ENCODE results near the gene ALDH3B2.

The ALDH3B2 gene

GRCh38 chr11:67673358-67673757, 1.1 kb downstream of the ALDH3B2 start:
- POLR2A ChIA-PET: no interaction called here

More at GRCh38 chr11:67673358-67673757, 1.1 kb downstream of the ALDH3B2 start:
- no peaks in the 10 kb centered on the region for H3K36me3 ChIP-seq (ENCODE audit: control insufficient read depth in 2 of 2, insufficient read depth in 1 of 2, low read length in 2 of 2)
- no peaks in the 10 kb centered on the region for H3K4me1 ChIP-seq (ENCODE audit: control insufficient read depth, insufficient read depth, low read length)
- TF ChIP-seq BCL11A (tag by site-specific recombination; IDR thresholded peaks at IDR 0.05; ENCODE audit: low read depth) (no peak), ZNF610 (tag by site-specific recombination; IDR thresholded peaks at IDR 0.05; ENCODE audit: borderline replicate concordance) (no peak), ZNF155 (tag by site-specific recombination; IDR thresholded peaks at IDR 0.05) (no peak), ZNF394 (tag by site-specific recombination; IDR thresholded peaks at IDR 0.05; ENCODE audit: borderline replicate concordance) (no peak), ZNF175 (tag by site-specific recombination; IDR thresholded peaks at IDR 0.05) (no peak), ZNF645 (tag by site-specific recombination; IDR thresholded peaks at IDR 0.05) (no peak), ZBTB10 (tag by site-specific recombination; IDR thresholded peaks at IDR 0.05) (no peak), SP3 (tag by site-specific recombination; IDR thresholded peaks at IDR 0.05) (no peak), RBAK (tag by site-specific recombination; IDR thresholded peaks at IDR 0.05) (no peak), ZNF830 (tag by site-specific recombination; IDR thresholded peaks at IDR 0.05; ENCODE audit: low read depth) (no peak), ZNF530 (tag by site-specific recombination; IDR thresholded peaks at IDR 0.05; ENCODE audit: low read depth) (no peak), KLF8 (tag by site-specific recombination; IDR thresholded peaks at IDR 0.05) (no peak), TRIM28 (IDR thresholded peaks at IDR 0.05; ENCODE audit: borderline replicate concordance, low read length) (no peak), ZNF549 (tag by site-specific recombination; IDR thresholded peaks at IDR 0.05) (no peak)
- TF ChIP-seq, protein P1, sequence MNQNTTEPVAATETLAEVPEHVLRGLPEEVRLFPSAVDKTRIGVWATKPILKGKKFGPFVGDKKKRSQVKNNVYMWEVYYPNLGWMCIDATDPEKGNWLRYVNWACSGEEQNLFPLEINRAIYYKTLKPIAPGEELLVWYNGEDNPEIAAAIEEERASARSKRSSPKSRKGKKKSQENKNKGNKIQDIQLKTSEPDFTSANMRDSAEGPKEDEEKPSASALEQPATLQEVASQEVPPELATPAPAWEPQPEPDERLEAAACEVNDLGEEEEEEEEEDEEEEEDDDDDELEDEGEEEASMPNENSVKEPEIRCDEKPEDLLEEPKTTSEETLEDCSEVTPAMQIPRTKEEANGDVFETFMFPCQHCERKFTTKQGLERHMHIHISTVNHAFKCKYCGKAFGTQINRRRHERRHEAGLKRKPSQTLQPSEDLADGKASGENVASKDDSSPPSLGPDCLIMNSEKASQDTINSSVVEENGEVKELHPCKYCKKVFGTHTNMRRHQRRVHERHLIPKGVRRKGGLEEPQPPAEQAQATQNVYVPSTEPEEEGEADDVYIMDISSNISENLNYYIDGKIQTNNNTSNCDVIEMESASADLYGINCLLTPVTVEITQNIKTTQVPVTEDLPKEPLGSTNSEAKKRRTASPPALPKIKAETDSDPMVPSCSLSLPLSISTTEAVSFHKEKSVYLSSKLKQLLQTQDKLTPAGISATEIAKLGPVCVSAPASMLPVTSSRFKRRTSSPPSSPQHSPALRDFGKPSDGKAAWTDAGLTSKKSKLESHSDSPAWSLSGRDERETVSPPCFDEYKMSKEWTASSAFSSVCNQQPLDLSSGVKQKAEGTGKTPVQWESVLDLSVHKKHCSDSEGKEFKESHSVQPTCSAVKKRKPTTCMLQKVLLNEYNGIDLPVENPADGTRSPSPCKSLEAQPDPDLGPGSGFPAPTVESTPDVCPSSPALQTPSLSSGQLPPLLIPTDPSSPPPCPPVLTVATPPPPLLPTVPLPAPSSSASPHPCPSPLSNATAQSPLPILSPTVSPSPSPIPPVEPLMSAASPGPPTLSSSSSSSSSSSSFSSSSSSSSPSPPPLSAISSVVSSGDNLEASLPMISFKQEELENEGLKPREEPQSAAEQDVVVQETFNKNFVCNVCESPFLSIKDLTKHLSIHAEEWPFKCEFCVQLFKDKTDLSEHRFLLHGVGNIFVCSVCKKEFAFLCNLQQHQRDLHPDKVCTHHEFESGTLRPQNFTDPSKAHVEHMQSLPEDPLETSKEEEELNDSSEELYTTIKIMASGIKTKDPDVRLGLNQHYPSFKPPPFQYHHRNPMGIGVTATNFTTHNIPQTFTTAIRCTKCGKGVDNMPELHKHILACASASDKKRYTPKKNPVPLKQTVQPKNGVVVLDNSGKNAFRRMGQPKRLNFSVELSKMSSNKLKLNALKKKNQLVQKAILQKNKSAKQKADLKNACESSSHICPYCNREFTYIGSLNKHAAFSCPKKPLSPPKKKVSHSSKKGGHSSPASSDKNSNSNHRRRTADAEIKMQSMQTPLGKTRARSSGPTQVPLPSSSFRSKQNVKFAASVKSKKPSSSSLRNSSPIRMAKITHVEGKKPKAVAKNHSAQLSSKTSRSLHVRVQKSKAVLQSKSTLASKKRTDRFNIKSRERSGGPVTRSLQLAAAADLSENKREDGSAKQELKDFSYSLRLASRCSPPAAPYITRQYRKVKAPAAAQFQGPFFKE (tag by site-specific recombination; IDR thresholded peaks at IDR 0.05; ENCODE audit: borderline replicate concordance): no peak
- TF ChIP-seq, protein P2, sequence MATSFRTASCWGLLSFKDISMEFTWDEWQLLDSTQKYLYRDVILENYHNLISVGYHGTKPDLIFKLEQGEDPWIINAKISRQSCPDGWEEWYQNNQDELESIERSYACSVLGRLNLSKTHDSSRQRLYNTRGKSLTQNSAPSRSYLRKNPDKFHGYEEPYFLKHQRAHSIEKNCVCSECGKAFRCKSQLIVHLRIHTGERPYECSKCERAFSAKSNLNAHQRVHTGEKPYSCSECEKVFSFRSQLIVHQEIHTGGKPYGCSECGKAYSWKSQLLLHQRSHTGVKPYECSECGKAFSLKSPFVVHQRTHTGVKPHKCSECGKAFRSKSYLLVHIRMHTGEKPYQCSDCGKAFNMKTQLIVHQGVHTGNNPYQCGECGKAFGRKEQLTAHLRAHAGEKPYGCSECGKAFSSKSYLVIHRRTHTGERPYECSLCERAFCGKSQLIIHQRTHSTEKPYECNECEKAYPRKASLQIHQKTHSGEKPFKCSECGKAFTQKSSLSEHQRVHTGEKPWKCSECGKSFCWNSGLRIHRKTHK (tag by site-specific recombination; IDR thresholded peaks at IDR 0.05): no peak
- TF ChIP-seq, protein P3, sequence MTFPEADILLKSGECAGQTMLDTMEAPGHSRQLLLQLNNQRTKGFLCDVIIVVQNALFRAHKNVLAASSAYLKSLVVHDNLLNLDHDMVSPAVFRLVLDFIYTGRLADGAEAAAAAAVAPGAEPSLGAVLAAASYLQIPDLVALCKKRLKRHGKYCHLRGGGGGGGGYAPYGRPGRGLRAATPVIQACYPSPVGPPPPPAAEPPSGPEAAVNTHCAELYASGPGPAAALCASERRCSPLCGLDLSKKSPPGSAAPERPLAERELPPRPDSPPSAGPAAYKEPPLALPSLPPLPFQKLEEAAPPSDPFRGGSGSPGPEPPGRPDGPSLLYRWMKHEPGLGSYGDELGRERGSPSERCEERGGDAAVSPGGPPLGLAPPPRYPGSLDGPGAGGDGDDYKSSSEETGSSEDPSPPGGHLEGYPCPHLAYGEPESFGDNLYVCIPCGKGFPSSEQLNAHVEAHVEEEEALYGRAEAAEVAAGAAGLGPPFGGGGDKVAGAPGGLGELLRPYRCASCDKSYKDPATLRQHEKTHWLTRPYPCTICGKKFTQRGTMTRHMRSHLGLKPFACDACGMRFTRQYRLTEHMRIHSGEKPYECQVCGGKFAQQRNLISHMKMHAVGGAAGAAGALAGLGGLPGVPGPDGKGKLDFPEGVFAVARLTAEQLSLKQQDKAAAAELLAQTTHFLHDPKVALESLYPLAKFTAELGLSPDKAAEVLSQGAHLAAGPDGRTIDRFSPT (tag by site-specific recombination; IDR thresholded peaks at IDR 0.05): no peak
- no peaks in the 10 kb centered on the region for H3K9me3 ChIP-seq (ENCODE audit: control insufficient read depth, insufficient read depth, low read depth, low read length)
- no peak overlapping the region for H3K27ac ChIP-seq (ENCODE audit: extremely low read depth, low read depth, low read length)
- CTCF ChIA-PET: interaction anchor here (0.5 to 1.5 kb wide), 3 partner anchors 13 to 27 kb away, joined by 3 read pairs; no protein-coding TSS in a partner anchor
- H3K4me3 ChIP-seq (ENCODE audit: low read depth, low read length): no peak overlapping the region
